Activated CD4-positive, alpha-beta memory T cell treated with anti-CD3 and anti-CD28 coated beads for 36 hours (primary cell): ENCODE data around the gene SPEM1. TPM values are rescaled to one million over a fixed set of nuclear protein-coding genes. Genes with fewer than 3 reads are reported as not detected.

Experiments
- CTCF ChIA-PET: fragments of 350-600 bp; sonication (Branson Sonifier 250); formaldehyde crosslinking; loops from one replicate; lab custom pipeline; 2021; ENCODE audit warnings: antibody characterized with exemption, inconsistent platforms; lab: Charles Lee
- POLR2A ChIA-PET: fragments of 350-600 bp; sonication (Branson Sonifier 250); formaldehyde crosslinking; loops from one replicate; lab custom pipeline; 2021; ENCODE audit warnings: antibody characterized with exemption; lab: Charles Lee
- DNase-seq: peaks from one replicate; pipeline ENCODE4 v3.0.0-alpha.2; 2020
- H3K27ac Mint-ChIP-seq: one replicate; pipeline ENCODE4 v1.8.0; 2021; ENCODE audit warnings: mixed read lengths
- H3K27me3 Mint-ChIP-seq: one replicate; pipeline ENCODE4 v1.8.0; 2021; ENCODE audit warnings: mixed read lengths
- H3K36me3 Mint-ChIP-seq: one replicate; pipeline ENCODE4 v1.8.0; 2021; ENCODE audit warnings: mixed read lengths
- H3K4me1 Mint-ChIP-seq: one replicate; pipeline ENCODE4 v1.8.0; 2021; ENCODE audit warnings: low read depth, mixed read lengths
- H3K4me3 Mint-ChIP-seq: one replicate; pipeline ENCODE4 v1.8.0; 2021; ENCODE audit warnings: mild to moderate bottlenecking, mixed read lengths
- H3K9me3 Mint-ChIP-seq: one replicate; pipeline ENCODE4 v1.8.0; 2021; ENCODE audit warnings: mixed read lengths
- intact Hi-C: fragments of 100-400 bp; cut with micrococcal nuclease; formaldehyde crosslinking; loops from one replicate; pipeline ENCODE4 v1.15.1; 2023
- total RNA-seq, 2 experiments: library from RNA; stranded (reverse); gene quantifications; one replicate each; pipeline ENCODE4 v1.2.3, GENCODE V29; 2021

The SPEM1 gene
- total RNA-seq, 2 experiments from 2014 or later, result not detected

GRCh38 chr17:7426203-7426863 is 6.2 kb downstream of the SPEM1 start:
- ChIA-PET POLR2A (no interaction called here), CTCF (no interaction called here)

GRCh38 chr17:7426896-7427489 is 6.9 kb downstream of the SPEM1 start:
- Mint-ChIP-seq H3K4me1 (no peaks in the 10 kb centered on the region), H3K27ac (no peak overlapping the region), H3K4me3 (no peak overlapping the region), H3K9me3 (no peaks in the 10 kb centered on the region), H3K27me3 (peaks cover 2% of the 10 kb centered on the region), H3K36me3 (no peaks in the 10 kb centered on the region)
- no peak for DNase-seq
- POLR2A ChIA-PET, result no interaction called here
- intact Hi-C loops, result no loop called here
- CTCF ChIA-PET, result no interaction called here

More at GRCh38 chr17:7426203-7426863, 6.2 kb downstream of the SPEM1 start:
- Mint-ChIP-seq H3K27me3 (peaks cover 2% of the 10 kb centered on the region), H3K4me3 (no peak overlapping the region), H3K36me3 (no peaks in the 10 kb centered on the region), H3K9me3 (no peaks in the 10 kb centered on the region), H3K27ac (no peak overlapping the region), H3K4me1 (no peaks in the 10 kb centered on the region)
- intact Hi-C loops, result no loop called here
- DNase-seq, result no peak

GRCh38 chr17:7427549-7427948 is 7.4 kb downstream of the SPEM1 start:
- Mint-ChIP-seq H3K4me1 (no peaks in the 10 kb centered on the region), H3K27me3 (peaks cover 2% of the 10 kb centered on the region), H3K27ac (no peak overlapping the region), H3K36me3 (no peaks in the 10 kb centered on the region), H3K9me3 (no peaks in the 10 kb centered on the region), H3K4me3 (no peak overlapping the region)
- intact Hi-C loops, result no loop called here
- ChIA-PET CTCF (no interaction called here), POLR2A (no interaction called here)
- no peak for DNase-seq

DNA sequence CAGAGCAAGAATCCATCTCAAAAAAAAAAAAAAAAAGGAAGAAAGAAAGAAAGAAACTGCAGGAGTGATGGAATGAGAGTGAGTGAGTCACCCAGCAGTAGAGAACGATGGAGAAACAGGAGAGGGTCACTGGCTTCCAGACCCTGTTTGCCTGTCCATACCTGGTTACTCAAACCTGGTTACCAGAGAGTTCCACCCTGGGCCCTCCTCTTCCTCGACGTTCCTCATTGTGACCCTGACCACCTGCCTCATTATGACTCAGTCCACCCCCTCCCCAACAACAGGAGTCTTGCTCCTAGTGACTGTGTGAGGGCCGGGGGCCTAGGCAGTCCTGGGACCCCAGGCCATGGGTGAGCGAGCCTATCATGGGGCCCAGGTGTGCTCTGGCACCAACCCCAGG is 8.4 kb downstream of the SPEM1 start, which contains the start of gene SPEM3:
Gene SPEM3, plus strand, starts transcription at position 301 of the 400 bp plus-strand sequence. Its CDS starts 46 bp downstream, at position 347.
- H3K27me3 Mint-ChIP-seq, result peaks cover 2% of the 10 kb centered on the region
- intact Hi-C loops, result no loop called here
- POLR2A ChIA-PET, result no interaction called here
- H3K4me3 Mint-ChIP-seq, result no peak within 1 kb of the TSS
- CTCF ChIA-PET, result no interaction called here
- H3K9me3 Mint-ChIP-seq, result no peaks in the 10 kb centered on the region
- DNase-seq, result no peak
- no peaks in the 10 kb centered on the region for H3K36me3 Mint-ChIP-seq
- no peaks in the 10 kb centered on the region for H3K4me1 Mint-ChIP-seq
- no peak within 1 kb of the TSS for H3K27ac Mint-ChIP-seq

- POLR2A ChIA-PET, result no interaction called here
- H3K9me3 Mint-ChIP-seq, result no peaks in the 10 kb centered on the region
- H3K4me3 Mint-ChIP-seq, result no peak overlapping the region
- H3K27ac Mint-ChIP-seq, result no peak overlapping the region
- no peak for DNase-seq
- CTCF ChIA-PET, result no interaction called here
- H3K27me3 Mint-ChIP-seq, result peaks cover 2% of the 10 kb centered on the region
- H3K36me3 Mint-ChIP-seq, result no peaks in the 10 kb centered on the region
- intact Hi-C loops, result loop anchor here (10.0 kb wide), 1 partner anchor 695 kb away; the partner anchor contains the start of gene HES7
- H3K4me1 Mint-ChIP-seq, result no peaks in the 10 kb centered on the region
Observed at GRCh38 chr17:7429722-7430121, 9.6 kb downstream of the SPEM1 start.

DNA sequence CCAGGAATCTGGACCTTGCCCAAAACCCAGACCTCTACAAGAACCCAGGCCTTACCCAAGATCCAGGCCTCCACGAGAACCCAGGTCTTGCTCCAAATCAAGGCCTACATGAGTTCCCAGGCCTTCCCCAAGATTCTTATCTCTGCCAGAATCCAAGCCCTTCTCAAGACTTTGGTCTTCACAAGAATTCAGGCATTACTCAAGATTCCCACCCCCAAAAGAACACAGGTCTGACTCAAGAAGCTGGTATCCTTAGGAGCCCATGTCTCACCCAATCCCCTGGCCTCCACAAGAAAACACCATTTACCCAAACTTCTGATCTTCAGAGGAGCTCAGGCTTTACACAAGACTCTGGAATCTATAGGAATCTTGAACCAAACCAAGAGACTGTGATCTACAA is 11.1 kb downstream of the SPEM1 start:
- ChIA-PET POLR2A (no interaction called here), CTCF (interaction anchor here (0.7 to 1.1 kb wide), 2 partner anchors 75 to 135 kb away, joined by 3 read pairs; no protein-coding TSS in a partner anchor)
- intact Hi-C loops, result loop anchor here (10.0 kb wide), 1 partner anchor 694 kb away; the partner anchor contains the start of gene HES7

GRCh38 chr17:7432296-7432695 is 12.2 kb downstream of the SPEM1 start:
- intact Hi-C loops, result loop anchor here (10.0 kb wide), 1 partner anchor 693 kb away; the partner anchor contains the start of gene HES7
- Mint-ChIP-seq H3K9me3 (no peaks in the 10 kb centered on the region), H3K27me3 (no peaks in the 10 kb centered on the region), H3K27ac (no peak overlapping the region), H3K4me3 (no peak overlapping the region), H3K36me3 (peaks cover 1% of the 10 kb centered on the region), H3K4me1 (peaks cover 14% of the 10 kb centered on the region)
- CTCF ChIA-PET, result no interaction called here
- POLR2A ChIA-PET, result no interaction called here
- no peak for DNase-seq

More for the DNA sequence above, 11.1 kb downstream of the SPEM1 start:
- H3K4me1 Mint-ChIP-seq, result peaks cover 8% of the 10 kb centered on the region
- DNase-seq, result no peak
- H3K36me3 Mint-ChIP-seq, result no peaks in the 10 kb centered on the region
- no peak overlapping the region for H3K27ac Mint-ChIP-seq
- peaks cover under 1% of the 10 kb centered on the region for H3K27me3 Mint-ChIP-seq
- H3K4me3 Mint-ChIP-seq, result no peak overlapping the region
- H3K9me3 Mint-ChIP-seq, result no peaks in the 10 kb centered on the region

DNA sequence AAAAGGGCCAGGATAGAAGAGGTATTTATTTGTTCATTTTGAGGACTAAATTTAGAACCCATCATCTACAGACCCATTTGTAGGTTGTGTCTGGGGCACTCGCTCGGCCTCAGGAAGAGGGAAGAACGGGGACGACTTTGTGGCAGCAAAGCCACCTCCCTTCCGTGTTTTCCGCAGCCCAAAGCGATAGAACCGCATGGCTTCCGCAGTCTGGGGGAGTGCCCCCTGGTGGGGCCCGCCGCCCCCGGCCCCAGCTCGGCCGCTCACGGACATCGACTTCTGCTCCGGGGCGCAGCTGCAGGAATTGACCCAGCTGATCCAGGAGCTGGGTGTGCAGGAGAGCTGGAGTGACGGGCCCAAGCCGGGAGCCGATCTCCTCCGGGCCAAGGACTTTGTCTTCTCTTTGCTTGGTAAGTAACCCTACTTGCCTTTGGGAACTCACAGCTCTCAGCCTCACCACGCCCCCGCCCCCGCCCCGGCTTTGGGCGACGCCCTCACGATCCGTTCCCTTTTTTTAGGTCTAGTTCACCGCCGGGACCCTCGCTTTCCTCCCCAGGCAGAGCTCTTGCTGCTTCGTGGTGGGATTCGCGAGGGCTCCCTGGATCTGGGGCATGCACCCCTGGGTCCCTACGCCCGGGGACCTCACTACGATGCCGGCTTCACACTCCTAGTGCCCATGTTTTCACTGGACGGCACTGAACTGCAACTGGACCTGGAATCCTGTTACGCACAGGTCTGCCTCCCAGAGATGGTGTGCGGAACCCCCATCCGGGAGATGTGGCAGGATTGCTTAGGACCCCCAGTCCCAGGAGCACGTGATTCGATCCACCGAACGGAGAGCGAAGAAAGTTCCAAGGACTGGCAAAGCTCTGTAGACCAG is 15.8 kb downstream of the SPEM1 start:
- peak; percentile 74 for DNase-seq
- peaks cover 6% of the 10 kb centered on the region for H3K36me3 Mint-ChIP-seq
- peaks cover 42% of the 10 kb centered on the region for H3K4me1 Mint-ChIP-seq
- intact Hi-C loops, result loop anchor here (1.0 to 10.0 kb wide), 13 partner anchors 19 to 689 kb away; partner anchors contain the start of genes CTDNEP1, EIF5A, ELP5 and FXR2
- no peaks in the 10 kb centered on the region for H3K9me3 Mint-ChIP-seq
- peaks cover 22% of the 10 kb centered on the region for H3K27me3 Mint-ChIP-seq
- ChIA-PET POLR2A (interaction anchor here (0.6 to 2.9 kb wide), 16 partner anchors 8 to 406 kb away, joined by 3 to 25 read pairs (median 4); partner anchors contain the start of genes ACAP1, MPDU1, POLR2A and TMEM256), CTCF (interaction anchor here (0.7 to 5.0 kb wide), 31 partner anchors 10 to 390 kb away, joined by 3 to 71 read pairs (median 6); partner anchors contain the start of genes ACAP1, CHRNB1, PLSCR3 and POLR2A)
- peak overlapping the region; percentile 95 for H3K27ac Mint-ChIP-seq
- H3K4me3 Mint-ChIP-seq, result peak overlapping the region; percentile 91

DNA sequence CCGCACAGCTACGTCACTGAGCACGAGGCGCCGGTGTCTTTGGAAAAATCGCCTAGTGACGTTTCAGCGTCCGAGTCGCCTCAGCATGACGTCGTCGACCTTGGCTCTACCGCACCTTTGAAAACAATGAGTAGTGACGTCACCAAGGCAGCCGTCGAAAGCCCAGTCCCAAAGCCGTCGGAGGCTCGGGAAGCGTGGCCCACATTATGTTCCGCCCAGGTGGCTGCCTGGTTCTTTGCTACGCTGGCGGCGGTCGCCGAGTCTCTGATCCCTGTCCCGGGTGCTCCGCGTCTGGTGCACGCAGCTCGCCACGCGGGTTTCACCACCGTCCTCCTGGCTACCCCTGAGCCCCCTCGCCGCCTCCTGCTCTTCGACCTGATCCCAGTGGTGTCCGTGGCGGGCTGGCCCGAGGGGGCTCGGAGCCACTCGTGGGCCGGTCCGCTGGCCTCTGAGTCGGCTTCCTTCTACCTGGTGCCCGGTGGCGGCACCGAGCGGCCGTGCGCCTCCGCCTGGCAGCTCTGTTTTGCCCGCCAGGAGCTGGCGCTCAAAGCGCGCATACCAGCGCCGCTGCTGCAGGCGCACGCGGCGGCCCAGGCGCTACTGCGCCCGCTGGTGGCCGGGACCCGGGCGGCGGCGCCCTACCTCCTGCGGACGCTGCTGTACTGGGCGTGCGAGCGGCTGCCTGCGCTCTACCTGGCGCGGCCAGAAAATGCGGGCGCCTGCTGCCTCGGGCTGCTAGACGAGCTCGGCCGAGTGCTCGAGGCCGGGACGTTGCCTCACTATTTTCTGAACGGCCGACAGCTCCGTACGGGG is 16.6 kb downstream of the SPEM1 start:
- ChIA-PET CTCF (interaction anchor here (0.5 to 5.0 kb wide), 38 partner anchors 9 to 657 kb away, joined by 3 to 71 read pairs (median 6); partner anchors contain the start of genes ACAP1, CHRNB1, NEURL4 and PLSCR3), POLR2A (interaction anchor here (0.6 to 2.9 kb wide), 19 partner anchors 7 to 405 kb away, joined by 3 to 25 read pairs (median 3); partner anchors contain the start of genes ACAP1, POLR2A, TMEM256 and TP53)
- Mint-ChIP-seq H3K27me3 (peaks cover 28% of the 10 kb centered on the region), H3K9me3 (no peaks in the 10 kb centered on the region), H3K27ac (peak overlapping the region; percentile 95), H3K4me1 (peaks cover 43% of the 10 kb centered on the region), H3K36me3 (peaks cover 6% of the 10 kb centered on the region), H3K4me3 (peak overlapping the region; percentile 91)
- intact Hi-C loops, result loop anchor here (2.0 to 10.0 kb wide), 4 partner anchors 104 to 688 kb away; partner anchors contain the start of genes CTDNEP1, ELP5, FXR2 and HES7
- DNase-seq, result peak; percentile 89

DNA sequence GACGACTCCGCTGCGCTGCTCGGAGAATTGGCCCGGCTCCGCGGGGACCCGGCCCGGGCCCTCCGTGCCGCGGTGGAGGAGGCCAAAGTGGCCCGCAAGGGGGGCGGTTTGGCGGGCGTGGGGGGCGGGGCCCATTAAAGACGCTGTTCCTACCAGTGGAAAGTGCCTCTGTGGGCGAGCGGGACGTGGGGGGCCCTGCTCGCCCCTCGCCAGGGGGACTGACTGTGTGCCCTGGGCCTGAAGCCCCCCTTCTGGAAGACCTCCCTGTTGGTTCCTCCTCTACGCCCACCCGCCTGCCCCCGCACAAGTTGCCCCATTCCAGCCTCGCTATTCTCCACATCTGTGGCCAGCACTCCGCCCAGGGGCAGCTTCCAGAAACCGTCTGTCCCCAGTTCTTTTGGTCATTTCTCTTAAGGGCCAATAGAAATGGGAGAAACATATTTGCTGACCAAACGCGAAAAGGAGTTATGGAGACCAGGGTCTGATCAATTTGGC is 17.3 kb downstream of the SPEM1 start:
- ChIA-PET POLR2A (interaction anchor here (0.9 to 2.9 kb wide), 14 partner anchors 17 to 404 kb away, joined by 3 to 25 read pairs (median 4); partner anchors contain the start of genes POLR2A, TMEM256 and TP53), CTCF (interaction anchor here (0.5 to 5.0 kb wide), 27 partner anchors 9 to 656 kb away, joined by 3 to 71 read pairs (median 7); partner anchors contain the start of genes ACAP1, CHRNB1, NEURL4 and POLR2A)
- no peak overlapping the region for H3K27ac Mint-ChIP-seq
- H3K4me1 Mint-ChIP-seq, result peaks cover 43% of the 10 kb centered on the region
- H3K9me3 Mint-ChIP-seq, result no peaks in the 10 kb centered on the region
- H3K36me3 Mint-ChIP-seq, result peaks cover 6% of the 10 kb centered on the region
- peaks cover 33% of the 10 kb centered on the region for H3K27me3 Mint-ChIP-seq
- intact Hi-C loops, result loop anchor here (2.0 to 10.0 kb wide), 4 partner anchors 105 to 687 kb away; partner anchors contain the start of genes CTDNEP1, ELP5, FXR2 and HES7
- no peak for DNase-seq
- peak overlapping the region; percentile 66 for H3K4me3 Mint-ChIP-seq
